Activated T-helper 9 cell treated with anti-CD3 and anti-CD28 coated beads, Interleukin-2, amount 50 U/mL, for 16 hours (primary cell): ENCODE results near the gene FOXE3.

ENCODE experiments used
- DNase-seq: peaks from one replicate; pipeline ENCODE4 v3.0.0-alpha.2; 2020; ENCODE audit warnings: low read depth

FOXE3 gene

DNA sequence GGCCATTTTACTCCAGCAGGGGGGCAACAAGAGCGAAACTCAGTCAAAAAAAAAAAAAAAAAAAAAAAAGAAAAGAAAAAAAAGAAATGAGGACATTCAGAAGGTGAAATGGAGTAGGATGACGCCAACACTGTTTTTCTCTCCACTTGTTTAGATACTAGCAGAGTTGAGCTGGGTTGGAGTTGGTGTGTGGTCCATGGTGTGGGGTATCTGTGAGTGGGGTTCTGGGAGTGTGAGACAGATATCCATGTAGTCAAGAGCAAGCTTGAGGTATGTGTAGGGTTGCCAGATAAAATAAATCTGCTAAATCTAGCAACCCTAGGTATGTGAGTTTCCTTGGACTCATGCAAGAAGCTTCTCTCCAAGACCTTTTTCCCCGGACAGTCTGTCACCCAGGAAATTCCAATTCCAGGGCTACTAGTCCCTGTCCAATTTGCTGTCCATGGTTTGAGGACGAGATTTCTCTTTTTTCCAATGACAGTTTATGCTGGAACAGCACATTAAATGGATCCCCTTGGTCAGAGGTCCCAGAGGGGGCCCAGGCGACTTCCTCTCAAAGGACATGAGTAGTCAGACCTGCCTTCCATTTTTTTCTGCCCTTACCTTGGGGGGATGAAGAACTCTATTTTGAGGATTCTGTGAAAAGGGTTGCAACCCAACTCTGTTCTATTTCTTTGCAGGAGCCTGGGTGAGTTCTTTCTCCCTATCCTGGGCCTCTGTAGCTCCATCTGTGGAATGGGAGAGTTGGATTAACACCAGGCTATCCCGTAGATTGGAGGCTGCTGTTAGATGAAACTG, 19.6 kb downstream of the FOXE3 start:
- no peak for DNase-seq

GRCh38 chr1:47436304-47436978, 20.4 kb downstream of the FOXE3 start:
- peak; percentile 71 for DNase-seq

- no peak for DNase-seq
Observed at GRCh38 chr1:47436979-47437446, 20.9 kb downstream of the FOXE3 start.

DNA sequence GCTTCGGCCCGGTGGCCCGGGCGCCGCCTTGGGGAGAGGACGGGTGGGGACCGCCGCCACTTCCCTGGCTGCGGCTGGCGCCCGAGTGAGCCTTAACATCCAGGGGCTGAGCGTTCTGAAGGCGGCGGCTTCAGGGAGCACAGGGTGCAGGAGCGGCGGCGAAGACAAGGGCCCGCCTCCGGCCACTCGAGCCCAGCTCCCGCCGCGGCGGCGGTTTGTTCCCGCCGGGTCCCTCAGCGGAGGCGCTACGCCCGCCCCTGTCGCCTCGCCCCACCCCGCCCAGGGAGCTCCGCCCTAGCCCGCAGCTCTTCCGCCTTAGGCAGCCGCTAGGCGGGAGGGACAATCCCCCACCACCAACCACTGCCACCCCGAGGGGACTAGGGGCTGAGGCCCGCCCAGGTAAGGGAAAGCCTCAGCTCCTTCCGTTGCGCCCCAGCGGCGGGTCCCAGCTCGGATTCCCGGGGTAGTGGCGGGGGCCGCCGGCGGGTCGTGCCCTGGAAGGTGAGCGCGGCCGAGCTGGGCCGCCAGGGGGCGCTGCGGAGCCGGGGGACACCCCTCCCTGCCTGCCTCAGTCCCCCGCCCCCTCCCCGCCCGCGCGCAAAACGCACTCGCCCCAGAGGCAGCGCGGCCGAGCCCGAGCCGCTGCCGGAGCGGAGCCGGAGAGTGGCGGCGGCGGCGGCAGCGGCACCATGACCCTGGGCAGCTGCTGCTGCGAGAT, 21.5 kb downstream of the FOXE3 start, which contains the start of gene FOXD2:
Gene FOXD2 (plus strand): TSS at position 598 of the 718 bp plus-strand sequence. CDS start 92 bp downstream, at position 690.
- peak; percentile 91 for DNase-seq

DNA sequence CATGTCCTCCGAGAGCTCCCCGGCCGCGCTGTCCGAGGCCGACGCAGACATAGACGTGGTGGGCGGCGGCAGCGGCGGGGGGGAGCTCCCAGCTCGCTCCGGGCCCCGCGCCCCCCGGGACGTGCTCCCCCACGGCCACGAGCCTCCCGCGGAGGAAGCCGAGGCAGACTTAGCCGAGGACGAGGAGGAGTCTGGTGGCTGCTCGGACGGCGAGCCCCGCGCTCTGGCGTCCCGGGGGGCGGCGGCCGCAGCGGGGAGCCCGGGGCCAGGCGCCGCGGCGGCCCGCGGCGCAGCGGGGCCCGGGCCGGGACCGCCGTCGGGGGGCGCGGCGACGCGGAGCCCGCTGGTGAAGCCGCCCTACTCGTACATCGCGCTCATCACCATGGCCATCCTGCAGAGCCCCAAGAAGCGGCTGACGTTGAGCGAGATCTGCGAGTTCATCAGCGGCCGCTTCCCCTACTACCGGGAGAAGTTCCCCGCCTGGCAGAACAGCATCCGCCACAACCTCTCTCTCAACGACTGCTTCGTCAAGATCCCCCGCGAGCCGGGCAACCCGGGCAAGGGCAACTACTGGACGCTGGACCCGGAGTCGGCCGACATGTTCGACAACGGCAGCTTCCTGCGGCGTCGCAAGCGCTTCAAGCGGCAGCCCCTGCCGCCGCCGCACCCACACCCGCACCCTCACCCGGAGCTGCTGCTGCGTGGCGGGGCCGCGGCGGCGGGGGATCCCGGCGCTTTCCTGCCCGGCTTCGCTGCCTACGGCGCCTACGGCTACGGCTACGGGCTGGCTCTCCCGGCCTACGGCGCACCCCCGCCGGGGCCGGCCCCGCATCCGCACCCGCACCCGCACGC, 22.3 kb downstream of the FOXE3 start:
- DNase-seq = no peak

DNA sequence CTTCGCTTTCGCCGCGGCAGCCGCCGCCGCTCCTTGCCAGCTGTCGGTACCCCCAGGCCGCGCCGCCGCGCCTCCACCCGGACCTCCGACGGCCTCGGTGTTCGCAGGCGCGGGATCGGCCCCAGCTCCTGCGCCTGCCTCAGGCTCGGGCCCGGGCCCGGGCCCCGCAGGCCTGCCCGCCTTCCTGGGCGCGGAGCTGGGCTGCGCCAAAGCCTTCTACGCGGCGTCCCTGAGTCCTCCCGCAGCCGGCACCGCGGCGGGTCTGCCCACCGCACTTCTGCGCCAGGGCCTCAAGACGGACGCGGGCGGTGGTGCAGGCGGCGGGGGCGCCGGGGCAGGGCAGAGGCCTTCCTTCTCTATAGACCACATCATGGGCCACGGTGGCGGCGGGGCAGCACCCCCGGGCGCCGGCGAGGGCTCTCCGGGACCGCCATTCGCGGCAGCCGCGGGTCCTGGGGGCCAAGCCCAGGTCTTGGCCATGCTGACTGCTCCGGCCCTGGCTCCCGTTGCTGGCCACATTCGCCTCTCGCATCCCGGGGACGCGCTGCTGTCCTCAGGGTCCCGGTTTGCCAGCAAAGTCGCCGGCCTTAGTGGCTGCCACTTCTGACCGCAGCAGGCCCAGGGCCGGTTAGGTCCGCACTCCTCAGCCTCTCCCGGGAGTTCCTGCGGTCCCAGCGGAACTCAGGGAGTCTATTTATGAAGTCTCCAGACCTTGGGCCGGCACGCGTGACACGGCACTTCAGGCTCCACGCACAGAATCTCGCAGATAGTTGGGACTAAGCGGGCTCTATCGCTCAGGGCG, 23.1 kb downstream of the FOXE3 start:
- DNase-seq = no peak

GRCh38 chr1:47439819-47440598, 23.9 kb downstream of the FOXE3 start:
- no peak for DNase-seq

DNA sequence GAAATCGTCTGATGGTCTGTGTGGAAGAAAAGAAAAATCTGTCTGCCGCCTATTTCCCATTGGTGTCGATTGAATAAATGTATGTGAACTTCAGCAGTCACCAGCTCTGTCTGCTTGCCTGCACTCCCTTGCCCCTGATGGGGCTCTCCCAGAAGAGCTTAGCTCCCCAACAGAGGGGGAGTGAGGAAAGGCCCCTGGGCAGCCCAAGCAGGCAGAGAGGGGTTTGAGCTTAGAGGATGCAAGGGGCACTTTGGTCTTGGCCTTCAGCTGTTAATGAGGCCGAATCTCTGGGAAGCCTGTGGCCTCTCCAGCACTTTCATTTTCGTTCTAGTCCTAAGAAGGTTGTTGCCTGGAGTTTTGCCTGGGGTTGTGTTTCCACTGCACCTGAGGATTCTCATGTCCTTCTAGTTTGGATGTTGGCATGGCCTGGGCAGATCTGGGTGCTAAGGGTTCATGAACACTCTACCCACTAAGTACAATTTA, 24.6 kb downstream of the FOXE3 start:
- no peak for DNase-seq

GRCh38 chr1:47441450-47442106, 25.5 kb downstream of the FOXE3 start:
- DNase-seq = no peak

- DNase-seq = no peak
Observed at GRCh38 chr1:47442202-47442601, 26.1 kb downstream of the FOXE3 start.

GRCh38 chr1:47442842-47443529, 26.9 kb downstream of the FOXE3 start:
- no peak for DNase-seq

GRCh38 chr1:47443530-47444296, 27.6 kb downstream of the FOXE3 start:
- DNase-seq = no peak

- DNase-seq = no peak
Observed at GRCh38 chr1:47444297-47444561, 28.1 kb downstream of the FOXE3 start.

GRCh38 chr1:47444562-47445465, 28.7 kb downstream of the FOXE3 start:
- no peak for DNase-seq

- DNase-seq = no peak
Observed at GRCh38 chr1:47445823-47446550, 29.9 kb downstream of the FOXE3 start.

DNA sequence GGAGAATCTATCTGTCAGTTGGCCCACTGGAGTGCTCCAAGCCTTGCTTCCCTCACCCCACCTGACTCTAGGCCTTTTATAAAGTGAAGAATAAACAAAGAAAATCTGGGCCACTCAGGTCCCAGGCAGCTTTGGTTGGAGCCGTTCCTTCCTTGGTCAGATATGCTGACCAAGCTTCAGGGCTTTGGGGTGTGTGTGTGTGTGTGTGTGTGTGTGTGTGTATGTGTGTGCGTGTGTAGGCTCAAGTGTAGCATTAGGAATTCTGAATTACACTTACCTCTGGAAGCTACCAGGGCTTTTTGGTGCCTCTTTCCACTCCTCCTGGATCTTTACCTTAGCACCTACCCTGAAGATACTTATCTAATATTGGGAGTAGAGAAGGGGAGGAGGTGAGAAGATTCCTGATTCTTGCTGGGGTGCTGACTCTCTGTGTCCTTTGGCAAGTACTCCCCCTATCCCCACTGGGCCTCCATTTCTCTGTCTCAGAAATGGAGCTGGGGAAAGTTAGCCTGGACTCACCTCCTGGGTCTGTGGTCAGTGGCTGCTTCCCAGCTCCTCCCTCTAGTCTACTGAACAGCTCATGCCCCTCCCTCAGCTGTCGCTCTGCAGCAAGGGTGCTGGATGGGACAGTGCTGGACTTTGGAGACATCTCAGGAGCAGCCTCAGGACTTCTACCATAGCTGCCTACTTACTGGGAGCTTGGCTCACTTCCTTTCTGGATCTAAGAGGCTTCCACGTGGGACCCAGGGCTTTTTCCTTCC, 32.6 kb downstream of the FOXE3 start:
- DNase-seq = no peak
